HFF-Myc (cell line): Measurements from ENCODE around the gene KRT85.
"Not testable (repeated sequence)": the region's sequence is repeated elsewhere in the genome, so short reads cannot be mapped to it uniquely, and the experiment has no call there.

ENCODE experiments used
- DNase-seq: peaks from one replicate; pipeline ENCODE4 v3.0.0-alpha.2; 2011; ENCODE audit warnings: low read depth; ENCODE audit errors: extremely low read depth
- H3K4me3 ChIP-seq: replicated peaks from 2 replicates; pipeline ENCODE4 v1.5.1; 2011; ENCODE audit warnings: low read depth, mild to moderate bottlenecking, control low read depth, low read length
- CTCF ChIP-seq: IDR thresholded peaks from 2 replicates; pipeline ENCODE4 v1.5.1; 2012; ENCODE audit warnings: mild to moderate bottlenecking, low read depth, low read length, control low read depth; ENCODE audit errors: missing control alignments

KRT85 gene

GRCh38 chr12:52350786-52351185 is 16.5 kb downstream of the KRT85 start:
- H3K4me3 ChIP-seq: no peak overlapping the region
- TF ChIP-seq CTCF: no peak
- DNase-seq: no peak

- H3K4me3 ChIP-seq: no peak overlapping the region
- no peak for DNase-seq
- no peak for TF ChIP-seq CTCF
These were observed 17.2 kb downstream of the KRT85 start for GRCh38 chr12:52350021-52350620.

- TF ChIP-seq CTCF: no peak
- no peak overlapping the region for H3K4me3 ChIP-seq
- DNase-seq: no peak
These were observed 18.1 kb downstream of the KRT85 start for GRCh38 chr12:52349196-52349595.

- TF ChIP-seq CTCF: no peak
- no peak overlapping the region for H3K4me3 ChIP-seq
- no peak for DNase-seq
These were observed 19.4 kb downstream of the KRT85 start for GRCh38 chr12:52347551-52348510.

GRCh38 chr12:52347016-52347415 is 20.3 kb downstream of the KRT85 start:
- no peak overlapping the region for H3K4me3 ChIP-seq
- DNase-seq: no peak
- no peak for TF ChIP-seq CTCF

GRCh38 chr12:52346593-52346992 is 20.7 kb downstream of the KRT85 start:
- no peak overlapping the region for H3K4me3 ChIP-seq
- no peak for DNase-seq
- TF ChIP-seq CTCF: no peak

- DNase-seq, H3K4me3 ChIP-seq: not testable (repeated sequence)
These were observed 22.2 kb downstream of the KRT85 start for GRCh38 chr12:52345041-52345440.
